H1 (cell line): ENCODE data around the gene CHSY1. TPM values are rescaled to one million over a fixed set of nuclear protein-coding genes. Genes with fewer than 3 reads are reported as not detected.

Experiments
- CHD7 ChIP-seq: fragments of 300-600 bp; sonication (generic); IDR thresholded peaks from 2 replicates; pipeline ENCODE4 v1.7.1; 2012; ENCODE audit warnings: low read length, moderate library complexity, mild to moderate bottlenecking, inconsistent platforms; ENCODE audit not compliant: insufficient replicate concordance
- E2F6 ChIP-seq: IDR thresholded peaks from 2 replicates; pipeline ENCODE4 v1.6.1; 2012; ENCODE audit warnings: inconsistent platforms
- NANOG ChIP-seq: IDR thresholded peaks from 2 replicates; pipeline ENCODE4 v1.6.1; 2011; ENCODE audit warnings: low read length, low read depth, mild to moderate bottlenecking, inconsistent platforms; ENCODE audit not compliant: insufficient read depth, poor library complexity, severe bottlenecking
- POLR2A ChIP-seq, 2 experiments: IDR thresholded peaks; 1 replicate in 1 of 2; 2 replicates in 1 of 2; pipeline ENCODE4 v1.6.1; 2011; ENCODE audit warnings: low read depth in 2 of 2, low read length in 2 of 2, mild to moderate bottlenecking in 2 of 2; ENCODE audit errors: control extremely low read depth in 1 of 2
- SIX5 ChIP-seq: IDR thresholded peaks from 2 replicates; pipeline ENCODE4 v1.6.1; 2011; ENCODE audit warnings: mild to moderate bottlenecking, low read depth, low read length
- SRF ChIP-seq: IDR thresholded peaks from 2 replicates; pipeline ENCODE4 v1.6.1; 2011; ENCODE audit warnings: mild to moderate bottlenecking, low read depth, low read length, moderate library complexity
- polyA plus RNA-seq, 7 experiments: library from polyadenylated mRNA; depleted of rRNA in 3 of 7; stranded (reverse) in 5 of 7; unstranded in 2 of 7; fragments of >200 nt in 5 of 7; fragments of 200-250 nt in 2 of 7; gene quantifications; 1 replicate in 5 of 7; 2 replicates in 1 of 7; 4 replicates in 1 of 7; pipeline versions ENCODE4 v1.2.1 to v1.2.3, GENCODE V29; 2011 to 2013; ENCODE audit warnings: missing spikeins in 2 of 7, mixed read lengths in 2 of 7
- total RNA-seq: library from RNA; stranded (reverse); fragmentation: NEBNext Ultra II Directional; extraction: Animal tissue kit (Norgen Biotek cat#: 25700); gene quantifications from 2 replicates; pipeline ENCODE4 v1.2.1, GENCODE V29; 2021

CHSY1 gene
- total and polyA plus RNA-seq, 2 of the 8 experiments (the other 6 are each of a cell fraction or from before 2014, with no cell fraction given): 24.9 to 60.7 TPM

GRCh38 chr15:101138913-101139880 is 112.7 kb downstream of the CHSY1 start (continued):
- TF ChIP-seq CHD7 (no peak), NANOG (no peak), E2F6 (no peak), SIX5 (no peak), POLR2A (IDR thresholded peaks at IDR 0.05; ENCODE audit: control extremely low read depth in 1 of 2, low read depth in 2 of 2, low read length in 2 of 2) (no peak), SRF (no peak)
